Activated CD8-positive, alpha-beta T cell treated with anti-CD3 and anti-CD28 coated beads for 36 hours (primary cell): ENCODE results near the gene C16orf89. TPM values are rescaled to one million over a fixed set of nuclear protein-coding genes. Genes with fewer than 3 reads are reported as not detected.

Source experiments
- ATAC-seq: fragments of 200-7000 bp; cut with Tn5 transposase; one replicate; pipeline ENCODE4 v1.10.0; 2021; ENCODE audit warnings: mild to moderate bottlenecking, moderate library complexity
- CTCF ChIA-PET: fragments of 350-600 bp; sonication (Branson Sonifier 250); formaldehyde crosslinking; loops from one replicate; lab custom pipeline; 2021; ENCODE audit warnings: antibody characterized with exemption; lab: Charles Lee
- POLR2A ChIA-PET: fragments of 350-600 bp; sonication (Branson Sonifier 250); formaldehyde crosslinking; loops from one replicate; lab custom pipeline; 2021; ENCODE audit warnings: antibody characterized with exemption; lab: Charles Lee
- DNase-seq: peaks from one replicate; pipeline ENCODE4 v3.0.0-alpha.2; 2020
- H3K27ac Mint-ChIP-seq: one replicate; pipeline ENCODE4 v1.8.0; 2021; ENCODE audit warnings: mild to moderate bottlenecking, mixed read lengths
- H3K27me3 Mint-ChIP-seq: one replicate; pipeline ENCODE4 v1.8.0; 2021; ENCODE audit warnings: mixed read lengths
- H3K36me3 Mint-ChIP-seq: one replicate; pipeline ENCODE4 v1.8.0; 2021; ENCODE audit warnings: low read depth, mixed read lengths
- H3K4me1 Mint-ChIP-seq: one replicate; pipeline ENCODE4 v1.8.0; 2021; ENCODE audit warnings: low read depth, mixed read lengths
- H3K4me3 Mint-ChIP-seq: one replicate; pipeline ENCODE4 v1.8.0; 2021; ENCODE audit warnings: mild to moderate bottlenecking, moderate library complexity, mixed read lengths
- H3K9me3 Mint-ChIP-seq: one replicate; pipeline ENCODE4 v1.8.0; 2021; ENCODE audit warnings: mixed read lengths
- intact Hi-C: fragments of 100-400 bp; cut with micrococcal nuclease; formaldehyde crosslinking; loops from one replicate; pipeline ENCODE4 v1.10.0; 2022
- total RNA-seq, 2 experiments: library from RNA; stranded (reverse); gene quantifications; one replicate each; pipeline ENCODE4 v1.2.3, GENCODE V29; 2021
- TF ChIP-seq, protein P1 (sequence below): fragments of 200-600 bp; IDR thresholded peaks from one replicate; pipeline ENCODE4 v1.8.0; 2022; ENCODE audit warnings: antibody characterized with exemption, mild to moderate bottlenecking

C16orf89 gene
- total RNA-seq, 2 experiments from 2014 or later: not detected

- ATAC-seq: no peak
- H3K36me3 Mint-ChIP-seq: no peaks in the 10 kb centered on the region
- no peaks in the 10 kb centered on the region for H3K27me3 Mint-ChIP-seq
- peaks cover 4% of the 10 kb centered on the region for H3K4me1 Mint-ChIP-seq
- no peak overlapping the region for H3K4me3 Mint-ChIP-seq
- intact Hi-C loops: no loop called here
- H3K27ac Mint-ChIP-seq: no peak overlapping the region
- TF ChIP-seq, protein P1, sequence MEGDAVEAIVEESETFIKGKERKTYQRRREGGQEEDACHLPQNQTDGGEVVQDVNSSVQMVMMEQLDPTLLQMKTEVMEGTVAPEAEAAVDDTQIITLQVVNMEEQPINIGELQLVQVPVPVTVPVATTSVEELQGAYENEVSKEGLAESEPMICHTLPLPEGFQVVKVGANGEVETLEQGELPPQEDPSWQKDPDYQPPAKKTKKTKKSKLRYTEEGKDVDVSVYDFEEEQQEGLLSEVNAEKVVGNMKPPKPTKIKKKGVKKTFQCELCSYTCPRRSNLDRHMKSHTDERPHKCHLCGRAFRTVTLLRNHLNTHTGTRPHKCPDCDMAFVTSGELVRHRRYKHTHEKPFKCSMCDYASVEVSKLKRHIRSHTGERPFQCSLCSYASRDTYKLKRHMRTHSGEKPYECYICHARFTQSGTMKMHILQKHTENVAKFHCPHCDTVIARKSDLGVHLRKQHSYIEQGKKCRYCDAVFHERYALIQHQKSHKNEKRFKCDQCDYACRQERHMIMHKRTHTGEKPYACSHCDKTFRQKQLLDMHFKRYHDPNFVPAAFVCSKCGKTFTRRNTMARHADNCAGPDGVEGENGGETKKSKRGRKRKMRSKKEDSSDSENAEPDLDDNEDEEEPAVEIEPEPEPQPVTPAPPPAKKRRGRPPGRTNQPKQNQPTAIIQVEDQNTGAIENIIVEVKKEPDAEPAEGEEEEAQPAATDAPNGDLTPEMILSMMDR: no peak
- no peak for DNase-seq
- CTCF ChIA-PET: interaction anchor here (1.1 kb wide), 1 partner anchor 25 kb away, joined by 3 read pairs; no protein-coding TSS in a partner anchor
- POLR2A ChIA-PET: no interaction called here
- H3K9me3 Mint-ChIP-seq: no peaks in the 10 kb centered on the region
Measured at GRCh38 chr16:5059386-5060072, 6.2 kb downstream of the C16orf89 start.

DNA sequence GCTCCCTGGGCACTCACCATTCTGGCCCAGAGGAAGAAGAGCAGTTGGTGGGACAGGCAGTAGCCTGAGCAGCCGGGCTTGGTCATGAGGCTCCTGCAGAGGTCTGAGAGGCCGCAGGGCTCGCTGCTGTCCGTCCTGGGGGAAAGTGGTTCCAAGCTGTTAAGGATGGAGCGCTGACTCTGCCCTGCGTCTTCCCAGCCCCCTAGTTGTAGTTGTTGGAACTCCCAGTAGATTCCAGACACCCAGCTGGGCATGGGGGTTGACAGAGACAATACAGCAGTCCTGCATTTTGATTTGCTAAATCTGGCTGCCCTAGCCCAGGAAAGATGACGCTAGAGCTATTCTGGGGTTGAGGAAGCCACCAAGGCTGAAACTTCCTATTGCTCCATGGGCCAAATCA, 7.3 kb downstream of the C16orf89 start:
- H3K9me3 Mint-ChIP-seq: no peaks in the 10 kb centered on the region
- no peak overlapping the region for H3K4me3 Mint-ChIP-seq
- ATAC-seq (no peak), DNase-seq (no peak)
- no peak overlapping the region for H3K27ac Mint-ChIP-seq
- no peaks in the 10 kb centered on the region for H3K27me3 Mint-ChIP-seq
- intact Hi-C loops: no loop called here
- no peaks in the 10 kb centered on the region for H3K36me3 Mint-ChIP-seq
- H3K4me1 Mint-ChIP-seq: peaks cover 4% of the 10 kb centered on the region
- TF ChIP-seq, protein P1: no peak
- ChIA-PET POLR2A (no interaction called here), CTCF (no interaction called here)

DNA sequence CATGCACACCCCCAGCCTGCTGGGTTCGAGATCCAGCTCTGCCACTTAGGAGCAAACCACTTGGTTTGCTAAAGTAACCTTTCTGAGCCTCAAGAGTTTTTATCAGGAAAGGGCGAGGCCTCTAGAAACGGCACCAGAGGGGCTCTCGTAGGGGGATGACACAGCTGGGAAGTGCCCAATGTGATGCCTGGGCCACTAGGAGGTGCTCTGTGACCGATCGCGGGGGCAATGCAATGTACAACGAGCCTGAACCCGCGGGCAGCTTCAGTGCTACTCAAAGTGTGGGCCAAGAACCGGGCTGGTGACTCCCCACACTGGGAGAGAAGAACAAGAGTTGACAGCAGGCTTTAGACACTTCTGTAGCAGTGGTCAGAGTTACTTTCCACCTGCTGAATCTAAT, 9.4 kb downstream of the C16orf89 start:
- no peaks in the 10 kb centered on the region for H3K36me3 Mint-ChIP-seq
- peaks cover 4% of the 10 kb centered on the region for H3K4me1 Mint-ChIP-seq
- TF ChIP-seq, protein P1: peak; percentile 65
- no peaks in the 10 kb centered on the region for H3K9me3 Mint-ChIP-seq
- intact Hi-C loops: no loop called here
- H3K27ac Mint-ChIP-seq: no peak overlapping the region
- no peaks in the 10 kb centered on the region for H3K27me3 Mint-ChIP-seq
- POLR2A ChIA-PET: interaction anchor here (0.6 to 1.2 kb wide), 2 partner anchors 22 to 220 kb away, joined by 4 to 6 read pairs; partner anchors contain the start of gene NAGPA
- ATAC-seq: peak; percentile 98
- peak; percentile 72 for DNase-seq
- CTCF ChIA-PET: interaction anchor here (0.6 to 2.3 kb wide), 14 partner anchors 9 to 39 kb away, joined by 3 to 11 read pairs (median 4); partner anchors contain the start of genes ALG1, C16orf89 and NAGPA
- H3K4me3 Mint-ChIP-seq: no peak overlapping the region

DNA sequence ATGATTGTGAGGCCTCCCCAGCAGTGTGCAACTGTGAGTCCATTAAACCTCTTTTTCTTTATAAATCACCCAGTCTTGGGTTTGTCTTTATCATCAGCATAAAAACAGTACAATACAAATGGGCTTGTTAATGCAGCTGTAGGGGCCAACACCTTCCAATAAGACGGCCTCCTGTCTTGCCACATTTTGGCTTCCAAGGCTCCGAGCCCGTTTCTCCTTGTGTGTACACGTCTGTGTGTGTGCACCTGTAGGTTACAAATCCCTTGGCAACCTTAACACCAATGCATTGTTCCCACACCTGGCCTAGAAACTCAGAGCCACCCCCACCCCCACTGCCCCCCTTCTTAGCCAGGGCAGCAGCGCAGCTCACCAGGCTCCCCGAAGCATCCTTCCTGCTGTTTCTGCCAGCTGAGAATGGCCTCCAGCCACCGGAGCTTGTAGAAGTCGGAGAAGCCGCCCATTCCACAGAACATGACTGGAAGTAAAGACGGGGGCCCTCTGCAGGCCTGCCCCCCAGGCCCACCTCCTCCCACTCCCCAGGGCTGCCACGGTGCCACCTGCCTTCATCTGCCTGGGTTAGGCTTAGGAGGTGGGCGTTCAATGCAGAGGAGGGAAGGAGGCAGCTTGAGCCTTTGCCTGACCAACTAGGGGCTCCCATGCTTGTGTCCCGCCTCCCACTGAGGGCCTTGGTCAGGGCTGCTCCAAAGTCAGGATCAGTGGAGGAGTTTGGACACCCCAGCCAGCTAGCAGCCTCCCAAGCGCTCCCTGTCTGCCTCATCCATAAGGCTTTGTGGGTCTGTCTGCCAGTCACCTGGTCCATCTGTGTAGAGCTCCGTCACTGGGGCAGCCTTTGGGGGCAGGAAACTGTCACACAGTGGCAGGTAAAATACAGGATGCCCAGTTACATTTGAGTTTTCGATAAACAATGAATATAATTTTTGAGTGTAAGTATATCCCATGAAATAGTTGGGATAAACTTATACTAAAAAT, 10.6 kb downstream of the C16orf89 start:
- no peaks in the 10 kb centered on the region for H3K36me3 Mint-ChIP-seq
- H3K4me3 Mint-ChIP-seq: no peak overlapping the region
- no peaks in the 10 kb centered on the region for H3K9me3 Mint-ChIP-seq
- ATAC-seq (no peak), DNase-seq (no peak)
- ChIA-PET CTCF (no interaction called here), POLR2A (no interaction called here)
- intact Hi-C loops: no loop called here
- peaks cover 4% of the 10 kb centered on the region for H3K4me1 Mint-ChIP-seq
- TF ChIP-seq, protein P1: no peak
- H3K27me3 Mint-ChIP-seq: no peaks in the 10 kb centered on the region
- H3K27ac Mint-ChIP-seq: no peak overlapping the region
